Hematopoietic multipotent progenitor cell treated with erythropoietin and hydrocortisone succinate and interleukin-3 and kit ligand, for 4 days (in vitro differentiated cells): ENCODE measurements around the gene CTNND2.

Experiments used
- DNase-seq: peaks from one replicate; pipeline ENCODE4 v3.0.0-alpha.2; 2015

The CTNND2 gene

GRCh38 chr5:11511878-11512277, 392.4 kb downstream of the CTNND2 start:
- no peak for DNase-seq

- DNase-seq: no peak
Observed at GRCh38 chr5:11510889-11511288, 393.4 kb downstream of the CTNND2 start.

GRCh38 chr5:11509793-11510192, 394.5 kb downstream of the CTNND2 start:
- DNase-seq: no peak

- DNase-seq: no peak
Observed at GRCh38 chr5:11507156-11507910, 396.9 kb downstream of the CTNND2 start.

GRCh38 chr5:11504886-11505193, 399.4 kb downstream of the CTNND2 start:
- DNase-seq: no peak

- no peak for DNase-seq
Observed at GRCh38 chr5:11504065-11504885, 400.0 kb downstream of the CTNND2 start.

- no peak for DNase-seq
Observed at GRCh38 chr5:11502783-11503182, 401.5 kb downstream of the CTNND2 start.

- DNase-seq: no peak
Observed at GRCh38 chr5:11497651-11498050, 406.6 kb downstream of the CTNND2 start.

GRCh38 chr5:11496137-11496719, 408.0 kb downstream of the CTNND2 start:
- DNase-seq: no peak

- peak; percentile 38 for DNase-seq
Observed at GRCh38 chr5:11494340-11494739, 409.9 kb downstream of the CTNND2 start.

GRCh38 chr5:11491404-11492075, 412.7 kb downstream of the CTNND2 start:
- no peak for DNase-seq

GRCh38 chr5:11483630-11484029, 420.6 kb downstream of the CTNND2 start:
- DNase-seq: no peak

GRCh38 chr5:11482011-11482410, 422.2 kb downstream of the CTNND2 start:
- no peak for DNase-seq

- no peak for DNase-seq
Observed at GRCh38 chr5:11477786-11478185, 426.5 kb downstream of the CTNND2 start.

- no peak for DNase-seq
Observed at GRCh38 chr5:11476866-11477265, 427.4 kb downstream of the CTNND2 start.

GRCh38 chr5:11468334-11469039, 435.8 kb downstream of the CTNND2 start:
- no peak for DNase-seq

GRCh38 chr5:11467588-11467987, 436.7 kb downstream of the CTNND2 start:
- no peak for DNase-seq

GRCh38 chr5:11459716-11460115, 444.5 kb downstream of the CTNND2 start:
- no peak for DNase-seq

GRCh38 chr5:11455505-11455904, 448.7 kb downstream of the CTNND2 start:
- no peak for DNase-seq

GRCh38 chr5:11452852-11453251, 451.4 kb downstream of the CTNND2 start:
- no peak for DNase-seq

GRCh38 chr5:11449966-11450365, 454.3 kb downstream of the CTNND2 start:
- no peak for DNase-seq

- no peak for DNase-seq
Observed at GRCh38 chr5:11449217-11449616, 455.0 kb downstream of the CTNND2 start.

- no peak for DNase-seq
Observed at GRCh38 chr5:11443831-11444230, 460.4 kb downstream of the CTNND2 start.
